HG02870 (cell line): ENCODE measurements around the gene SRGAP2B.
A peak's percentile ranks its signal among the peaks of the same experiment; 100 is the strongest.
"Not testable (repeated sequence)": the region's sequence is repeated elsewhere in the genome, so short reads cannot be mapped to it uniquely, and the experiment has no call there.

ENCODE experiments used
- ATAC-seq: cut with Tn5 transposase; IDR thresholded peaks from one replicate; pipeline ENCODE4 v1.9.1; 2021; ENCODE audit warnings: mild to moderate bottlenecking, moderate library complexity; ENCODE audit not compliant: unreplicated experiment

SRGAP2B gene

DNA sequence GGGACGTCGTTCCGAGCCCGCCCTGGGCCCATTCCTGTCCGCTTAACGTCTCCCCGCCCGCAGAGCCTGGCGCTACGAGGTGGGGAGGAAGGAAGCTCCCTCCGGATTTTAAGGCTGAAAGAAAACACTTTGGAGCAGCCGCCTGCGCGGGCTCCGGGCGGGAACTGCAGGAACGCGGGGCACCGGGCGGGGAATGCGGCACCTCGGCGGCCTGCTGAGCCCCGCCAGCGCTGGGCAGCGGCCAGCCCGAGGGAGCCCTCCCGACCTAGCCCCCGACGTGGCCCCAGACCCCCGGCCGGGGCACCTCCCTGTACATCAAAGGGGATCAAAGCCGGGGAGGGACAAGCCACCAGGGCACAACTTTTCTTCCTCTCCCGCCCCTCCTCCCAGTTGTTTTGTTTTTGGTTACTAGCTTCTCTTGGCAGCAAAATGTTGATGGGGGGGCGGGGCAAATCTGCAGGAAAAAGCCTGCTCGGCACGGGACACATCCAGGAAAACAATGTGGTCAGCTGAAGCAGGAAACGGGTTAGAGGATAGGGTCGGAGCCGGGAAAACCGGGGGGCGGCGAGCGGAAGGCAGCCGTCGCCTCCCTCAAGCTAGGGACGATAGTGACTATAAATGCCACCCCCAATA lies 1.5 kb downstream of the SRGAP2B start:
- not testable (repeated sequence) for ATAC-seq

DNA sequence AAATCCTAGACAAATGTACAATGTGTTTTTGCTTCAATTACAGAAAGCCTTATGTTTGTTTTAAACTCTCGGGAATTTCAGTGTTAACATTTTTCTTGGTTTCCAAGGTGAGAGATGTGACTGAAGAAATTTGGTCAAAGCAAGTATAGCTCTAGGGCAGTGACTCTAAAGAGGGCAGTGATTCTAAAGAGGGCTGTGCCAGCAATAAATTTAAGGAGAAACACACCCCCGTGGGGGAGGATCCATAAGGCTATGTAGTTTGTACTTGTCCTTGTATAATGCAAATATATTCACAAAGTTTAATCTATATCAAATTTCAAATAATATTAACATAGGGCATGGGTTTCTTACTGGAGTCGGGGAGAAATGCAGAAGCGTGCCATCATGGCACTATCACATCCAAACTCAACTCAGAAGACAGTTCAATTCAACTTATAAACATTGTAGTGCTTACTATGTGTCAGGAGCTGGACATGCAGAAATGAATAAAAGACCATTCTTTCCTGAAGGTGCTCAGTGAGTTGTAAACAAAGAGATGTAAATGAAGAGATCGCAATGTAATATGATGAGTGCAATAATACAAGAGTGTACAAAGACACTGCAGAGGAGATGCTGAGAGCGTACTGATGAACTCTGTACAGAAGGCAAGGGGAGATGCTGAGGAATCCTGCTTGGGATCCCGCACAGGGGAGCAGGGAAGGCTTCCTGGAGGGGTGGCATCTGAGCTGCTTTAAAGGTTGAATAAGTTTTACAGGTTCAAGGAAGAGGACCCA lies 12.5 kb downstream of the SRGAP2B start:
- ATAC-seq, result not testable (repeated sequence)

DNA sequence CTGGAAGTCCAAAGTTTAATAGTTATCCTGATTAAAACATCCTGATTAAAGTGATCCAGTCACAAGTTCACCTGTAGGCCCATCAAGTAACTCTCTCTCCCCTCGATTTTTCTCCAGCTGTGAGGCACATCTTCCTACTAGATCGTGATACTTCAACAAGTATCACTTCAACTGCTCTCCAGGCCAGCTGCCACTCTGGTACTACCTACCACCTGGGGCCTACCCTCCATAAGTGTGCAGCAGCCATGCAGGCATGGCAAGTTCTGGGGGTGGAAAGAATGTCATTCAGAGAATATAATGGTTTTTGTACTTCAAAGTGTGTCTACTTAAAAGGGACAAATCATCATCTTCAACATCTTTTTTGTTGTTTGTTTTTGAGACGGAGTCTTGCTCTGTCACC lies 14.9 kb downstream of the SRGAP2B start:
- ATAC-seq, result not testable (repeated sequence)

DNA sequence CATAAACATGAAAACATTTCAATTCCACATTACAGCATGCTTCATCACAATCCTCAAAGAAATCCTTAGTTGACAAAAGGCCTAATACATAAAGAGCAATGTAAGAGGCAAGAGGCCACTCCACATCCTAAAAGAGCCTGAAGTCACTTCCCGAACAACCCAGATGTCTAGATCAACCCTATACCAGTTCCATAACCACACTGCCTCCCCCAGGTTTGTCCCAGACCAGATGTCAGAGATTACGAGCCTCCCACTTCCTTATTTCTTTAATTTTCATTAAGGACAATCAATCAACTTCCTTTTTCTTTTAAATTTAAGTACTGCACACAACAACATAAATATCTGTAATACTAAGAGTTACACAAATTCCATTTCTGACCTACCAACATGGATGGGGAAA lies 15.4 kb downstream of the SRGAP2B start:
- not testable (repeated sequence) for ATAC-seq

DNA sequence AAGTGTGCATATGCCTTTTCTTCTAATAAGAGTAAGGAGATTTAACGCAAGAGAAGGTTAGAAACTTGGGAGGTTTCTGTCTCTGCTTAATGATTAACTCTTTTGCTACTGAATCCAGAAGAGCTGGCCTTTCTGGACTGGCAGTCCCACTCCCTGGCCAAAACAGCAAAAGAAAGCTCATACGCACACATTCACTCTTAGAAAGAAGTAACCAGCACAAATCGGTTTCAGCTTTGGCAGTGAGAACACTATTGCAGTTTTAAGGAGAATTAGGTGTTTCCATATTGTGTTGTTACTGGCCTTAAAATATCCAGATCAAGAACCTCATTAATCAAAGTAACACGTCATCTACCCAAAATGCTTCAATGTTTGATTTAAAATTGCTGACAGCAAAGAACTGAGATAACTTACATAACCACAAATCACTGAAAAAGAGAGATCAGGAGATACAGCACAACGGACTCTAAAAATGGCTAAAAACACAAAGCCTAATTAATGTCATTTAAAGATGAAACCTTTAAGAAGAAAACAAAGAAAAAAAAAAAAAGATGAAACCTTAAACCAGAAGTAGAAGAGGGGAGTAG lies 16.2 kb downstream of the SRGAP2B start:
- ATAC-seq, result not testable (repeated sequence)

DNA sequence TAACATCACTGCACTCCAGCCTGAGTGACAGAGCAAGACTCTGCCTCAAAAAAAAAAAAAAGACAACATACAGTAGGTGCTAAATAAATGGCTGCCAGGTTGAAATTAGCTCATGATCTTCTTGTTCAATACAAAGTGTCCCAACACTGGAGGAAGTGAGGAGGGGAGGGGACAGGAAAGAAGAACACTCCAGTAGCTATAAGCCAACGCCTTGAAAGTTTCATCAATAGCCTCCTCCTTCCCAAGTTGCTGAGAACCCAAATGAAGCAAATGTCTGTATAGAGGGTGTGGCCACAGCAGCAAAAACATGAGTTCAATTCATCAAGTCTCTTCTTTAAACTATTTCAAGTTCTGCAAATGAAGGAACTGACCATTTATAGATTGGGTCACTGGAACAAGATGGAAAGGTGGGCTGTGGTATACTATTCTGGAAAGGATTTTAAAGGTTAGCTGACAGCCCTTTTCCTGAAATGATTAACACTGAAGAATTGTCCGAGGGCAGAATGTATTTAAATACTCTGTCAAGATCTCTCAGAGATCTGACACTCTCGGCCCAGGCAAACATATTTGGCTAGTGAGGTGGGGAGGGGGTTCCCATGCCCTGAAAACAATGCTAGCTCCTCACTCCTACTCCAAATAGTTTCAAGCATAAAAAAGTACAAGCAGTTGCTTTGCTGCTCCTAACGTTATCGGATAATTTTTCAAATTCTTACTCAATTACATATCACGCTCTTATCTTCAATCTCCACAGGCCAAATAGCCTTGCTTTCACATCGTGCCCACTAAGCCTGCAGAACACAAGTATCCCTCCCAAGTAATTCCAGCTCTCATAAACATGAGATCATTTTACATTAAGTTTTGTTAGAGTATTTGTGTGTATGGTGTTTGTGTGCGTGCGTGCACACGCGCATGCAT lies 17.0 kb downstream of the SRGAP2B start:
- not testable (repeated sequence) for ATAC-seq

DNA sequence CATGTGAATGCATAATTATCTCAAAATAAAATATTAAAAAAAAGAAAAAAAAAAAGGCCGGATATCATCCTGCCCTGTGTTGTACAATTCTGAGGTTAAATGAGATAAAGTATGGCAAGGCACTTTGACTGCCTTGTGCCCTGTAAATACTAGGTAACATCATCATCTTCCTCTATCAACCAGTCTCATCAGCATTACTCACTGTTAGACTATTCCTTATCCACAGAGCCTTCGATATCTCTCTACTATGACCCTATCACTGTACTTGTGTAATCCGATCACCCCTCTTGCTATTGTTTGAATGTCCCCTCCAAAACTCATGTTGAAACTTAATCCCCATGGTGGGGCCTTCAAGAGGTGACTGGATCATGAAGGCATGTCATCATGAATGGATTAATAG lies 18.3 kb downstream of the SRGAP2B start:
- ATAC-seq, result not testable (repeated sequence)

DNA sequence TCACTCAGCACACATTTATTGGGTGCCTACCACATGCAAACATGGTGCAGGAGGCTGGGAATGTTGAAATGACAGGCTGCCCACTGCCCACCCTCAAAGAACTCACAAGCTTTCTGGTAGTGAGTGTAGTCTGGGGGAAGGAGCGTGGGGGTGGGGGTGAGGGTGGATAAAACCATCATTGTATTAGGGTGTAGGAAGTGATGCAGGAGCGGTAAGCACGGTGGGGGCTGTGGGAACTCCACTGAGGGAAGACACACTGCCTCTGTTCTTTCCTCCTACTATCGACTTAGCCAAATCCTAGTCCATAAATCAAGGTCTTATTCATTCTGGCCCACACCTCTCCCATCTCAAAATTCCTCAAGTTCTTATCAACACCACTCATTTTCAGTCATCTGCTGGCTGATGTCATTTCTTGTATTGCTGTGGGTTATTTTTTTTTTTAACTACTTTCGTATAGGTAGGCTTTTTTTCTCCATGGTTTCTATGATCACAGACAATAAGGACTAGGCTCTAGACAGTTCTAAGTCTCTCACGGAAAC lies 21.0 kb downstream of the SRGAP2B start:
- not testable (repeated sequence) for ATAC-seq

DNA sequence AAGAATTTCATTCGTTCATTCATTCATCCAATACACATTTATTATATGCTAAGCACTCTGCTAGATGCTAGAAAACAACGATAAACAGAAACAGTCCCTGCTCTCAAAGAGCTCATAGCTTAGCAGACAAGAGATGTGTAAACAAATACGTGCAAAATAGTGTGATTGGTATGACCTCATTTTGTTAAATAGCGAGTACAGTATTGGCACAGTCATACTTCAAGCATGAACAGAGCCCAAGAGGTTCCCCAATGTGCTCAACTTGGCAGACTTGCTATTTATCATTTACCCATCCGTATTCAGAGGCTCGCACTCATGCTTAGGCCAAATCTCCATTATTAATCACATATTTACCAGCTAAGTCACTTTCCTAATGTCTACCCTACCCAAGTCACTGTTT lies 23.6 kb downstream of the SRGAP2B start:
- not testable (repeated sequence) for ATAC-seq

DNA sequence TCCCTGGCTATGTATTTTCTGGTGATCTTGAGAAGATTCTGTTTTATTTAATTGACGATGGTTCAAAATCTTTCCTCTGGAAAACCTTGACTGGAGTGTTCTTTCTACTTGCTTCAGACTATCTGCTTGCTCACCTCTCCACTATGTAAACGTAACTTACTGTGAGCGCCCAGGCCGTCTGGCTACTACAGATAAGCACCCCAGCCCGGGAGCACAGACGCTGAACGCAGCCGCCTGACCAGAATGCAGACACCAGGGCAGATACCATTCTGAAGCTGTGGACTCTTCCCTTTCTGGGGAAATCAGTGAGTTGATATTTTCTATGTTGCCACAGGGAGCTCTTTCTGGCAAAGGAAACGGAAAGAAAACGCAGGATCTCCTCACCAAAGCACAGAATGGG lies 28.6 kb downstream of the SRGAP2B start:
- ATAC-seq, result not testable (repeated sequence)

DNA sequence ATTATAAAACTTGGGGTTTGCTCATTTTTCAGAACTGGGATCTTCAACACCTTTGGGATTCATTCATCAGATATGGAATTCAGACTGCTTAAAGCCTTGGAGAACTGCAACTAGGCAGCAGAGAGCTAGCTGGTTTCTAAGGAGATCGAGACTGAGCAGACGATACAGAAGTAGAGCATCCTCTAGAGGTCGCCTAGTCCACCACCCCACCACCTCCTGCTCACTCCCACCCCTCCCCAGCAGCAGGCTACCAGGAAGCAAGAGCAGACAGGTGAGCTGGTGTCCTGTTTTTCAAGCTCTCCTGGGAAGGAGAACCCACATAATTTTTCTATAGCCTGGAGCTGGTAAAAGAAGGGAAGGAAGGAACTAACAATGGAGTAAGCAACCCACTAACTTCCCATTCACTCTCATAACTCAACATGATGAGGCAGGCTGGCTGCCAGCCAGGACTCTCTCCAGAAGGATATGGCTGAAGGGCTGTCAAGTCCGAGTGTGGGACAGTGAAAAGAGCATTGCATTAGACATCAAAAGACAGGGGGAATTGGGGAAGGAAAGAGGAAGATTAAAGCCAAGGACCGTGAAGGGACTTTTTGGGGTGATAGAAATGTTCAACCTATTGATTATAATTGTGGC lies 29.8 kb downstream of the SRGAP2B start:
- peak; percentile 77 for ATAC-seq

DNA sequence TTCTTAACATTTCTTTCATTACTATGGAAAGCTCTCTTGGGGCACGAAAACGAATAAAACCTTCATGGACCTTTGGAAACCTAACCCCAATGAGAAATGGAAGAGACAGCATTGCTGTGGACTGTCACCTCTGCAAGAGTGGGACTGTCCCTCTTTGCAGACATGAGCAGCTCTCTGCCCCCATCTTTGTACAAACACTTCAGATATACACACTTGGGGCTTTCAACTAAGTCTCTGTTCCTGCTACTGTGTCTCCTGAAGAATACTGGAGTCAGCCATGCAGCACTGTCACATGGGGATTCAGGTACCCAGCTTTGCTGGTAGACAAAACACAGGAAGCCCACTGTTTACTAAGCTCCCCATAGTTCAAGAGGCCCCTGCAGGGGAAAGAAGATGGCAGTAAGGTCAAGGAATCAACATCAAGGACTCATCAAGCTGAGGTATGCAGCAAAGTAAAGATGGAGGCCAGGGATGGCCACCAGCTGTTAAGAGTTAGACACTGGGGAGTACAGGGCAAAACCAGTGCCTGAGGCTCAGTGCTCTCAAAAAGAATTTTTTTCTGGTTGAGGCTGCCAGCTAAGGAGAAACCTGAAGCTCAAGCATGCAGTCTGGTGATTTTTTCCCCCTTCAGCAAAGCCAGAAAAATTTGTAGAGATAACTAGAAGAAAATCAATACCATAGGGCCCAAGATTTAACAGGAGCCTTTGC lies 31.0 kb downstream of the SRGAP2B start:
- ATAC-seq, result not testable (repeated sequence)

DNA sequence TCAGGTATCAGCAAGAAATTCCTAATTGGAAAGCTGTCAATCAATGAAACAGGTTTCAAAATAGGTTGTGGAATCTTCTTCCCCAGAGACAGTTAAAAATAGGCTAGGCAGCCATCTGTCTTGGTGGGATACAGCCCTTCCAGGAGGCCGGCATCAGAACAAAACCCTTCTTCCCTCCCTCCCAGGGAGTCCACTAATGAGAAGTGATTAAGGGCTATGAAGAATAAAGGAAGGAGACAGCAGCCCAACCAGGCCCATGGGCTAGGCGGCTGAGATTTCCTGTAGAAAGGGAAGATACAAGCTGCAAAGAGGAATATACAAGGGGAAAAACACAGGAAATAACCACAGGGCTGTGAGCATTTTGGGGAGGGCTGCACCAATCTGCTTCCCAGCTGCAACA lies 31.8 kb downstream of the SRGAP2B start:
- not testable (repeated sequence) for ATAC-seq

DNA sequence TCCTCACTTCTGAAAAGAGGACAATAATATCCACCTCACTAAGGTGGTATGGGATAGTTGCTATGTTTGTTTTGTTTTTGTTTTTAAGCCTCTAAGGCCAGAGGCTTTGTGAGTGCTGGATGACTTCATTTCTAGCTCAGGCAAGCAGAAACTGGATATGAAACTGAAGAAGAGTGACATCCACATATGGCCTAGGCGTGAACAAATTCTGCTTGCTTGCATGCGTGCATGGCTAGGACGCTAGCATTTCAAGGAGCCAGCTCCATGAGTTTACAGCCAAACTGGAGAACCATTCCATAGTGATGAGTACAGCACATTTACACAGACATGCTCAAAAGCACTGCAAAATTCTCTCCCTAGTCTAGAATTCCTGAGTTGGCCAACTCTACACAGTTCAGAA lies 36.9 kb downstream of the SRGAP2B start:
- peak; percentile 47 for ATAC-seq

DNA sequence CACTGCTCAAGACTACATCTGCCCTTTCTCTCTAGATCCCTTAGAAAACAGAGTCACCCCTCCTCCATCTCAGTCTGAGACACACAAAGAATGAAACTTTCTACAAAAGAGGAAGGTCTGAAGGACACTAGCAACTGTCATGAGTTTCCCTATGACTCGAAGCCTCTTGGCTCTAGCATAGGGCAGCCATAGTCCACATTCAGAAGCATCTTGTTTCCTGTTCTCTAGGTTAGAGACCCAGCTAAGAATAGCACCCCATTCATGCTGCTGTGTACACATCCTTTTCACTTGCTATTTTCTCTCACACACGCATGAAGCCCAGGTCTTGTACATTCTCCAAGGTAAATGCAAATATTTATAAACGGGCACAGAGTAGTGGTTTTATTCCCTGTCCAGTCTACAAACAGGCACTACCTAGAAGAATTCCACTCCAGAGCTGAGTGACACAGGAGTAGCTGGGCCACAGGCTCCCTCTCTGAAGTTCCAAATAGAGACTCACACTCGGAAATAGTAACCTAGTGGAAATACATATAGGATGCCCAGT lies 39.8 kb downstream of the SRGAP2B start:
- ATAC-seq, result peak; percentile 100

DNA sequence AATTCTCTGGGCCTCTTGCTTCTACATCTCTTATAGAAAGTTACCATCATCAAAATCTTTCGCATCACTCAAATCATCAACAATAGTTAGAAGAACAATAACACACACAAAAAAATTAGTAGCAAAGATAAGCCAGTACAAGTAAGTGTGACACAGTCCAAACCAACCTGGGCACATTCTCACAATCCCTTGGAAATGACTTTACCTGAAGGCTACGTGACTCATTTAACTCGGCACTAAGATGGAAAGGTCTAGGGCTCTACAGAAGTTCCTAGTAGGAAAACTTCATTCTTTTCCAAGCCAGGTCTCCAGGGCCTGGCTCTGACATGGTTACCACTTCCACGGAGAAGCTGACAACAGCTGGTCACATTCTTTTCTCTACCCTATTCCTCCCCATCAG lies 41.7 kb downstream of the SRGAP2B start:
- ATAC-seq, result not testable (repeated sequence)

DNA sequence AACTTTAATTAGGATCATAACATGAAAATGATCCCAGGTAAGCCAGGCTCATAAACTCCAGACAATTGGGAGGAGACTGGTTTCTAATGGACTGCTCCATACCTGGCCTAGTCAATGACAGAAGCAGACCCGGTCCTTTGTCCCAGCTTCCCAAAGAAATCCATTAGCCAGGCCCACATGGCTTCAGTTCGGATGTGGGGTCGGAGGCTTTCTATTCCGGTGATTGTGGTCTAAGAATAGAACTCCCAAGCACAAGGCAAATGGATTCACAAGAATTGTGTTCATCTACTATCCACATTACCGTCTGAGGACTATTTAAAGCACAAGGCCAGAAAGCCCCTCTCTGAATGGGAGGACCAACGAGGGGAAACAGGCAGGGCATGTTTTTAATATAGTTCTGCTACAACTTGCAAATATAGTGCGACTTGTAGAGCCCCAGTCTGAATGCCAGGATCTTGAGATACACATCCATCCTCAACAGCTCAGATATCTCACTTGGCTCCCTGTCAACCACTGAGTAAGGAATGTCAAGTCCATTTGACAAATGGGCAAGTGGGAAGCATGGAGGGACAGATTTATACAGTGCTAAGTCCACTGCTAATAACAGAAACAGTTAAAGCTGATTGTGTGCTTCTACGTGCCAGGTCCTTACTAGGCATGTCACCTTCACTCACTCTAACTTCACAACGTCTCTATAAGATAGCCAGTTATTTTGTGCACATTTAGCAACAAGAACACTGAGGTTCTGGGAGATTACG lies 42.9 kb downstream of the SRGAP2B start:
- not testable (repeated sequence) for ATAC-seq

DNA sequence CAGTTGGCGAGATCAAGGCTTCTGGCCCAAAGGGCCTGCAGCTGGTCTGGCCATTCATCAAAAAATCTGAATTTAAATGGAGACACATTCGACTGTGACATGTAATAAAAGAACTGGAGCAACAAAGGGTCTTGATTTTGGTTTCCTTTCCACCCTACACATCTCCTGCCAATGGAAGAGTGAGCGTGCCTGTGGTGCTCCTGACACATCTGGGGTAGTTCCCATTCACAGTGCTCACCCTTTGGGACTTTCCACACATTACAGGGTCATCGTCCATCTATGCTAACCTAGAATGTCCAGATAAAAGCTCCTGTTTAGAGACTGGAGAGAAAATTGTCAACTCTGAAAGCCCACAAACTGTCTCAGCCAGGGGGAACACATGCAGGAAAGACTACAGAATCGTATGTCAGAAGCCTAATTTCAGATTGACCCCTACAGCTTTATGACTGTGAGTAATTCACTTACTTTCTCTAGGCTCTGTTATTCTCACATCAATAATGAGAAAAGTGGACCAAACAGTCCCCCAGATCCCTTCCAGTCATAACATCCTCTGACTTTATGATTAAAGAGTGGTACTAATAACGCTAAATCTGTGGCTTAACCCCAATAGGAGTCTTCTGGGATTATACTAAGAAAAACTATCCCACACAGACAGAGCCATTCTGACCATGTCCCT lies 46.8 kb downstream of the SRGAP2B start:
- ATAC-seq, result peak; percentile 42
